GM12801 (cell line): ENCODE data around the gene ZDHHC14.

Experiments
- CTCF ChIP-seq: IDR thresholded peaks from one replicate; pipeline ENCODE4 v1.5.1; 2011; ENCODE audit warnings: control low read depth; ENCODE audit not compliant: insufficient read length; ENCODE audit errors: extremely low read depth

The ZDHHC14 gene

GRCh38 chr6:157381631-157382621 is 936 bp downstream of the ZDHHC14 start:
- TF ChIP-seq CTCF = no peak

GRCh38 chr6:157382821-157383220 is 1.8 kb downstream of the ZDHHC14 start:
- TF ChIP-seq CTCF = no peak

GRCh38 chr6:157383471-157383870 is 2.5 kb downstream of the ZDHHC14 start:
- no peak for TF ChIP-seq CTCF

- TF ChIP-seq CTCF = no peak
These were observed 4.5 kb downstream of the ZDHHC14 start for GRCh38 chr6:157385482-157385881.

- no peak for TF ChIP-seq CTCF
These were observed 5.0 kb downstream of the ZDHHC14 start for GRCh38 chr6:157386023-157386422.

GRCh38 chr6:157386454-157386853 is 5.5 kb downstream of the ZDHHC14 start:
- TF ChIP-seq CTCF = no peak

- no peak for TF ChIP-seq CTCF
These were observed 7.9 kb downstream of the ZDHHC14 start for GRCh38 chr6:157388924-157389323.
